T-cell (primary cell): ENCODE results near the gene TAF1L. TPM values are rescaled to one million over a fixed set of nuclear protein-coding genes. Genes with fewer than 3 reads are reported as not detected.

Source experiments
- ATAC-seq, 4 experiments: fragments of 200-7000 bp in 3 of 4; fragments of 150-1000 bp in 1 of 4; cut with Tn5 transposase; replicated peaks in 1 of 4; 1 replicate in 3 of 4; 2 replicates in 1 of 4; pipeline ENCODE4 v1.10.0; 2021; ENCODE audit warnings: moderate library complexity in 3 of 4, mild to moderate bottlenecking in 2 of 4, moderate number of reproducible peaks in 1 of 4
- CTCF ChIA-PET, 2 donors: fragments of 300-600 bp; sonication (Branson Sonifier 250); formaldehyde crosslinking; loops; one replicate each; lab custom pipeline; 2022; ENCODE audit warnings: antibody characterized with exemption in 2 of 2; lab: Charles Lee
- POLR2A ChIA-PET, 2 donors: fragments of 300-600 bp; sonication (Branson Sonifier 250); formaldehyde crosslinking; loops; one replicate each; lab custom pipeline; 2022; ENCODE audit warnings: antibody characterized with exemption in 2 of 2; lab: Charles Lee
- DNase-seq, 35 experiments: peaks; one replicate each; pipeline versions ENCODE4 v3.0.0 to v3.0.0-alpha.2; 2013 to 2023
- H3K27ac ChIP-seq: one replicate; pipeline ENCODE4 v1.5.1; 2013; ENCODE audit warnings: low read length
- H3K27me3 ChIP-seq, 2 experiments: replicated peaks in 1 of 2; 1 replicate in 1 of 2; 2 replicates in 1 of 2; pipeline versions ENCODE4 v1.6.1 to v1.7.0; 2013; ENCODE audit warnings: low read length in 1 of 2, mixed read lengths in 1 of 2; ENCODE audit not compliant: control insufficient read depth in 2 of 2, insufficient read depth in 2 of 2; ENCODE audit errors: extremely low read depth in 1 of 2
- H3K36me3 ChIP-seq, 2 donors: 1 replicate in 1 of 2; 2 replicates in 1 of 2; pipeline versions ENCODE4 v1.6.1 to v1.7.0; 2013; ENCODE audit warnings: low read length in 1 of 2; ENCODE audit not compliant: control insufficient read depth in 2 of 2, insufficient read depth in 1 of 2; ENCODE audit errors: extremely low read depth in 1 of 2
- H3K4me1 ChIP-seq, 2 experiments: 1 replicate in 1 of 2; 2 replicates in 1 of 2; pipeline versions ENCODE4 v1.6.1 to v1.7.0; 2013; ENCODE audit warnings: low read length in 2 of 2, mixed read lengths in 1 of 2; ENCODE audit not compliant: insufficient read depth in 2 of 2, control insufficient read depth in 1 of 2; ENCODE audit errors: extremely low read depth in 1 of 2
- H3K4me3 ChIP-seq, 2 donors: 1 replicate in 1 of 2; 2 replicates in 1 of 2; pipeline versions ENCODE4 v1.5.1 to v1.7.0; 2013; ENCODE audit warnings: mild to moderate bottlenecking in 2 of 2, low read length in 1 of 2, moderate library complexity in 1 of 2; ENCODE audit not compliant: control insufficient read depth in 1 of 2; ENCODE audit errors: extremely low read depth in 1 of 2
- H3K9me3 ChIP-seq: 2 replicates; pipeline ENCODE4 v1.7.0; 2013
- H3K27ac Mint-ChIP-seq, 2 donors: one replicate each; pipeline ENCODE4 v1.8.0; 2020 to 2021; ENCODE audit warnings: mild to moderate bottlenecking in 2 of 2, mixed read lengths in 2 of 2
- H3K27me3 Mint-ChIP-seq, 2 donors: one replicate each; pipeline ENCODE4 v1.8.0; 2021 to 2022; ENCODE audit warnings: mixed read lengths in 2 of 2
- H3K36me3 Mint-ChIP-seq: one replicate; pipeline ENCODE4 v1.8.0; 2021; ENCODE audit warnings: mixed read lengths
- H3K4me1 Mint-ChIP-seq, 3 donors: one replicate each; pipeline ENCODE4 v1.8.0; 2020 to 2022; ENCODE audit warnings: mixed read lengths in 3 of 3, mild to moderate bottlenecking in 1 of 3
- H3K4me3 Mint-ChIP-seq, 3 donors: one replicate each; pipeline ENCODE4 v1.8.0; 2020 to 2022; ENCODE audit warnings: mild to moderate bottlenecking in 3 of 3, mixed read lengths in 3 of 3, moderate library complexity in 3 of 3
- H3K9me3 Mint-ChIP-seq, 3 donors: one replicate each; pipeline ENCODE4 v1.8.0; 2020 to 2022; ENCODE audit warnings: mixed read lengths in 3 of 3
- WGBS: methylation state at CpG from one replicate; pipeline ENCODE4 v1.1.5; 2013; ENCODE audit warnings: missing lambda C conversion rate; ENCODE audit not compliant: insufficient coverage; 5-methylcytosine and 5-hydroxymethylcytosine counted together
- total RNA-seq, 35 experiments: library from RNA in 6 of 35; stranded (reverse) in 6 of 35; fragments of 120-200 nt in 1 of 35; gene quantifications; one replicate each; pipeline versions ENCODE4 v1.2.1 to v1.2.4 and lab custom pipeline; 2013 to 2026

TAF1L gene
- total RNA-seq, 5 donors from 2014 or later (not counting 1 experiment from before 2014, with no cell fraction given): not detected

GRCh38 chr9:32581512-32582143 lies 53.8 kb downstream of the TAF1L start:
- DNase-seq: peak in 21 of 35 experiments; percentile 4 to 62 (median 11)
- POLR2A ChIA-PET: no interaction called here
- H3K36me3 Mint-ChIP-seq: no peaks in the 10 kb centered on the region

GRCh38 chr9:32580631-32581300 lies 54.7 kb downstream of the TAF1L start:
- no peak for DNase-seq
- H3K27me3 Mint-ChIP-seq: peaks cover 10 to 24% of the 10 kb centered on the region in 2 donors
- ATAC-seq: no peak
- Histone ChIP-seq H3K4me1 (no peaks in the 10 kb centered on the region), H3K36me3 (no peaks in the 10 kb centered on the region), H3K9me3 (no peaks in the 10 kb centered on the region), H3K4me3 (no peak overlapping the region), H3K27me3 (peaks cover 2 to 3% of the 10 kb centered on the region in 2 experiments), H3K27ac (no peak overlapping the region)
- no peak overlapping the region for H3K27ac Mint-ChIP-seq
- H3K9me3 Mint-ChIP-seq: no peaks in the 10 kb centered on the region
- 22% methylated on average over 1 of the region's 3 CpGs for WGBS
- POLR2A ChIA-PET: interaction anchor here (0.5 to 1.3 kb wide), 2 partner anchors 30 to 202 kb away, joined by 3 to 7 read pairs; no protein-coding TSS in a partner anchor
- H3K36me3 Mint-ChIP-seq: no peaks in the 10 kb centered on the region
- CTCF ChIA-PET: interaction anchor here (0.9 to 9.2 kb wide), 25 partner anchors 8 to 401 kb away, joined by 3 to 338 read pairs (median 4); partner anchors contain the start of genes ACO1 (in 2 of the 2), RIGI (in 1 of the 2), SMIM27 (in 1 of the 2) and TOPORS (in 1 of the 2)
- peaks cover 0 to 3% (median 0%) of the 10 kb centered on the region in 3 donors for H3K4me1 Mint-ChIP-seq
- no peak overlapping the region for H3K4me3 Mint-ChIP-seq

More at GRCh38 chr9:32581512-32582143, 53.8 kb downstream of the TAF1L start:
- peak in 2 of 4 experiments; percentile 59 to 60 for ATAC-seq
- H3K9me3 ChIP-seq: no peaks in the 10 kb centered on the region
- Mint-ChIP-seq H3K4me3 (no peak overlapping the region), H3K27me3 (peaks cover 11 to 29% of the 10 kb centered on the region in 2 donors), H3K4me1 (peaks cover 0 to 3% (median 0%) of the 10 kb centered on the region in 3 donors), H3K9me3 (no peaks in the 10 kb centered on the region), H3K27ac (no peak overlapping the region)
- no peaks in the 10 kb centered on the region for H3K4me1 ChIP-seq
- no CpG with 5 or more reads among the region's 3 CpGs for WGBS
- no peaks in the 10 kb centered on the region for H3K36me3 ChIP-seq
- peaks cover 2 to 3% of the 10 kb centered on the region in 2 experiments for H3K27me3 ChIP-seq
- CTCF ChIA-PET: interaction anchor here (0.7 to 9.2 kb wide), 22 partner anchors 9 to 406 kb away, joined by 3 to 338 read pairs (median 4); partner anchors contain the start of genes ACO1 (in 2 of the 2), SMIM27 (in 1 of the 2) and TOPORS (in 1 of the 2)
- H3K4me3 ChIP-seq: no peak overlapping the region
- H3K27ac ChIP-seq: no peak overlapping the region

GRCh38 chr9:32579706-32580331 lies 55.6 kb downstream of the TAF1L start:
- Mint-ChIP-seq H3K9me3 (no peaks in the 10 kb centered on the region), H3K27ac (no peak overlapping the region), H3K4me1 (peaks cover 0 to 3% (median 0%) of the 10 kb centered on the region in 3 donors), H3K4me3 (no peak overlapping the region), H3K27me3 (peaks cover 7 to 22% of the 10 kb centered on the region in 2 donors), H3K36me3 (no peaks in the 10 kb centered on the region)
- Histone ChIP-seq H3K4me1 (no peaks in the 10 kb centered on the region), H3K27me3 (peaks cover 0 to 3% of the 10 kb centered on the region in 2 experiments), H3K27ac (no peak overlapping the region), H3K9me3 (no peaks in the 10 kb centered on the region), H3K4me3 (no peak overlapping the region), H3K36me3 (no peaks in the 10 kb centered on the region)
- DNase-seq (peak; percentile 46 to 88 (median 75)), ATAC-seq (peak; percentile 59 to 74 (median 64))
- no CpG with 5 or more reads among the region's 4 CpGs for WGBS
- CTCF ChIA-PET: interaction anchor here (0.6 to 9.2 kb wide), 43 partner anchors 9 to 1009 kb away, joined by 3 to 338 read pairs (median 4); partner anchors contain the start of genes ACO1 (in 2 of the 2), RIGI (in 2 of the 2), SMIM27 (in 1 of the 2) and TOPORS (in 1 of the 2)
- POLR2A ChIA-PET: interaction anchor here (0.5 to 1.3 kb wide), 4 partner anchors 29 to 201 kb away, joined by 3 to 7 read pairs (median 4); no protein-coding TSS in a partner anchor

Other genes with a start within 250 kb of the TAF1L start
- gene RIGI, start 109.5 kb downstream of the TAF1L start, total RNA-seq: 10 to 100 TPM; 14.0 to 27.1 (median 19.3) TPM
- gene SMIM27, start 83.3 kb downstream of the TAF1L start, total RNA-seq: 10 to 100 TPM; 19.1 to 41.8 (median 33.5) TPM
- 10 to 100 TPM; 14.8 to 28.3 (median 16.8) TPM for gene TOPORS, start 83.1 kb downstream of the TAF1L start, total RNA-seq
- 10 to 100 TPM; 14.8 to 21.9 (median 18.3) TPM for gene NDUFB6, start 62.5 kb downstream of the TAF1L start, total RNA-seq
- gene TMEM215, start 147.9 kb upstream of the TAF1L start, total RNA-seq: not detected